ENCODE measurements around the gene PTPRG. TPM values are rescaled to one million over a fixed set of nuclear protein-coding genes. Genes with fewer than 3 reads are reported as not detected.

The PTPRG gene
- total RNA-seq, 6 experiments from 2014 or later = 29.4 to 34.7 (median 32.7) TPM

DNA sequence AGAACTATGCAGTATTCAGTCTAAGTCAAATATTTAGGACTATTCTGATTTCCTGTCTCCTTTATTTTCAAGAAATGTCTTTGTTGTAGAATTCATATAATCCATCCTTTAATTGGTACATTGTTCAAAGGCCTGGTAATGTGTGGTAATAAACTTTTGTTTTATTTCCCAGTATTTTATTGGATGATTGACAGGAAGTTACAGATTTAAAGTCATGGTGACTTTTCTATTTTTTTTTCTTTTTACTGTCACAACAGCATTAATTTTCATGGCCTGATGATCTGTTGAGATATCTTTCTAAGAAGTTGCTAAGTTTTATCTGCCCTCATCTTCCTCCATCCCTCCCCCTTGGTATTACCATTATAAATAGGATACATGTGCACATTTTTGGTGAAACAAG, 161.7 kb downstream of the PTPRG start:
- Mint-ChIP-seq H3K27me3 (ENCODE audit: insufficient read depth) (no peaks in the 10 kb centered on the region), H3K36me3 (ENCODE audit: low read depth) (peaks cover 4% of the 10 kb centered on the region; the same call in 1 of the 2 replicates), H3K27ac (no peak overlapping the region), H3K4me3 (no peak overlapping the region), H3K9me3 (no peaks in the 10 kb centered on the region), H3K4me1 (ENCODE audit: low read depth) (peaks cover 20% of the 10 kb centered on the region)
- DNase-seq = no peak
- TF ChIP-seq, protein P1, sequence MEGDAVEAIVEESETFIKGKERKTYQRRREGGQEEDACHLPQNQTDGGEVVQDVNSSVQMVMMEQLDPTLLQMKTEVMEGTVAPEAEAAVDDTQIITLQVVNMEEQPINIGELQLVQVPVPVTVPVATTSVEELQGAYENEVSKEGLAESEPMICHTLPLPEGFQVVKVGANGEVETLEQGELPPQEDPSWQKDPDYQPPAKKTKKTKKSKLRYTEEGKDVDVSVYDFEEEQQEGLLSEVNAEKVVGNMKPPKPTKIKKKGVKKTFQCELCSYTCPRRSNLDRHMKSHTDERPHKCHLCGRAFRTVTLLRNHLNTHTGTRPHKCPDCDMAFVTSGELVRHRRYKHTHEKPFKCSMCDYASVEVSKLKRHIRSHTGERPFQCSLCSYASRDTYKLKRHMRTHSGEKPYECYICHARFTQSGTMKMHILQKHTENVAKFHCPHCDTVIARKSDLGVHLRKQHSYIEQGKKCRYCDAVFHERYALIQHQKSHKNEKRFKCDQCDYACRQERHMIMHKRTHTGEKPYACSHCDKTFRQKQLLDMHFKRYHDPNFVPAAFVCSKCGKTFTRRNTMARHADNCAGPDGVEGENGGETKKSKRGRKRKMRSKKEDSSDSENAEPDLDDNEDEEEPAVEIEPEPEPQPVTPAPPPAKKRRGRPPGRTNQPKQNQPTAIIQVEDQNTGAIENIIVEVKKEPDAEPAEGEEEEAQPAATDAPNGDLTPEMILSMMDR (IDR thresholded peaks at IDR 0.05) = no peak

DNA sequence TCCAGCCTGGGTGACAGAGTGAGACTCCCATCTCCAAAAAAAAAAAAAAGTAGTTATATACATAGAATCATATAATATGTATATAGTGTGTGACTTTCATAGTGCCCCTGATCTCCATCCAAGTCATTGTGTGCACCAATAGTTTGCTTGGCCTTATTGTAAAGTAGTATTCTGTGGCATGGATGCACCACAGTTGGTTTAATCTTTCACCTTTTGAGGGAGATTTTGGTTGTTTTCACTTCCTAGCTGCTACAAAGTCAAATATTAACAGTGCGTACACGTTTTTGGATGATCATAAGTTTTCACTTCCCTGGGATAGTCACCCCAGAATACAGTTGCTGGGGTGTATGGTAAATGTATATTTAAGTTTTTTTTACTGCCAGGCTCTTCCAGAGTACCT, 162.8 kb downstream of the PTPRG start:
- Mint-ChIP-seq H3K4me1 (ENCODE audit: low read depth) (peaks cover 20% of the 10 kb centered on the region), H3K4me3 (no peak overlapping the region), H3K27me3 (ENCODE audit: insufficient read depth) (no peaks in the 10 kb centered on the region), H3K27ac (no peak overlapping the region), H3K9me3 (no peaks in the 10 kb centered on the region), H3K36me3 (ENCODE audit: low read depth) (peaks cover 4% of the 10 kb centered on the region; the same call in 1 of the 2 replicates)
- no peak for DNase-seq
- TF ChIP-seq, protein P1 (IDR thresholded peaks at IDR 0.05) = no peak

DNA sequence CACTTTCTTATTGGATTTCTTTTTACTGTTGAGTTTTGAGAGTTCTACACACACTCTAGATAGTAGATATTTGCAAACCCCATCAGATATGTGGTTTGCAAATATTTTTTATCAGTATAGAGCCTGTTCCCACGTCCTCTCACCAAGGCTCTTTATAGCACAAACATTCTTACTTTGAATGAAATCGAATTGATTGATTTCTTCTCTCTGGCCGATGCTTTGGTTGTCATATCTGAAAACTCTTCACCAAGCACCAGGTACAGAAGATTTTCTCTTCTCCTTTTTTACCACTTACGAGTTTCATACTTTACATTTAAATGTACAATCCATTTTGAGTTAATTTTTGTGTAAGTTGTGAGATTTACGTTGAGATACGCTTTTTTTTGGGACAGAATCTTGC, 163.4 kb downstream of the PTPRG start:
- Mint-ChIP-seq H3K27me3 (ENCODE audit: insufficient read depth) (no peaks in the 10 kb centered on the region), H3K4me1 (ENCODE audit: low read depth) (peaks cover 24% of the 10 kb centered on the region), H3K27ac (no peak overlapping the region), H3K9me3 (no peaks in the 10 kb centered on the region), H3K36me3 (ENCODE audit: low read depth) (peaks cover 4% of the 10 kb centered on the region; the same call in 1 of the 2 replicates), H3K4me3 (no peak overlapping the region)
- TF ChIP-seq, protein P1 (IDR thresholded peaks at IDR 0.05) = no peak
- DNase-seq = no peak

DNA sequence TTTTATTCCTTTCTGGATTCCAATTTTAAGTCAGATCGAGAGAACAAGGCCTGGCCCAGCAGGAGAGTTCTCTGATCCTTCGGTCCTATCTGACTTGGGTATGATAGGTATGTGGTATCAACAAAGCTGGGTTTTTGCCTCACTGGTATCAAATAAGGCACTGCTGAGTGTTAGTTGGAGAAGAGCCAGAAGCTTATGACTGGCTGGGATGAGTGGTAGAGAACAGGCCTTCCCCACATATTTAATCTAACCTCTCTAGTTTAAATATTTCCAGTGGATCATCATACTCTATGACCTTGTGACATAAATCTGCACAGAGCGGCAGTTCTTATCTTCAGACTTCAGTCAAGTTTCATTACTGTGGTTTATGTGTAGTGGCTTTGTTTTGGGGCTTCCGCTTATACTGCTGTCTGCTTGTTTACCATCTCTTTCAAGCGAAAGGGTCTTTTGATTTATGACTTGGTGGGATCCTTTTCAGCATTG, 164.5 kb downstream of the PTPRG start:
- Mint-ChIP-seq H3K9me3 (no peaks in the 10 kb centered on the region), H3K4me1 (ENCODE audit: low read depth) (peaks cover 34% of the 10 kb centered on the region), H3K27me3 (ENCODE audit: insufficient read depth) (no peaks in the 10 kb centered on the region), H3K4me3 (no peak overlapping the region), H3K36me3 (ENCODE audit: low read depth) (peaks cover 3% of the 10 kb centered on the region; the same call in 1 of the 2 replicates), H3K27ac (no peak overlapping the region)
- peak; percentile 9 for DNase-seq
- TF ChIP-seq, protein P1 (IDR thresholded peaks at IDR 0.05) = no peak

DNA sequence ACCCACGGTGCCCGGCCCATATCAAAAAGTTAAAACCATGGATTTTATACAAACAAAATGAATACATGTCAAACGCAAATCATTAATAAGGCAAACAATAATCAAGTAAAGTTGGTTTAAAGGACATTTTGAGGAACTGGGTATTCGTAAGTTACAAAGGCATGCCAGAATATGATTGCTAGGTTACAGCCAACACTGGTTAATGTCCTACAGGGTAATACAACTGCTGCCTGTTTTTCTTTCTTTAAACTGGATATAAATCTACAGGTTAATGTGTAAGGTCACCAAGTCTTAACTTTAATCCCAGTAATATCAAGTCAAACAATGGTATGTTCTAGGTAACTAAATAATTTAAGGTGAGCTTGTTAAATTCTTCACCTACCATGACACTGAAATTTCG, 166.1 kb downstream of the PTPRG start:
- Mint-ChIP-seq H3K27me3 (ENCODE audit: insufficient read depth) (no peaks in the 10 kb centered on the region), H3K27ac (no peak overlapping the region), H3K36me3 (ENCODE audit: low read depth) (no peaks in the 10 kb centered on the region; the same call in 1 of the 2 replicates), H3K9me3 (no peaks in the 10 kb centered on the region), H3K4me1 (ENCODE audit: low read depth) (peaks cover 33% of the 10 kb centered on the region), H3K4me3 (no peak overlapping the region)
- DNase-seq = no peak
- TF ChIP-seq, protein P1 (IDR thresholded peaks at IDR 0.05) = no peak
